ENCODE results near the gene XYLT1.

DNA sequence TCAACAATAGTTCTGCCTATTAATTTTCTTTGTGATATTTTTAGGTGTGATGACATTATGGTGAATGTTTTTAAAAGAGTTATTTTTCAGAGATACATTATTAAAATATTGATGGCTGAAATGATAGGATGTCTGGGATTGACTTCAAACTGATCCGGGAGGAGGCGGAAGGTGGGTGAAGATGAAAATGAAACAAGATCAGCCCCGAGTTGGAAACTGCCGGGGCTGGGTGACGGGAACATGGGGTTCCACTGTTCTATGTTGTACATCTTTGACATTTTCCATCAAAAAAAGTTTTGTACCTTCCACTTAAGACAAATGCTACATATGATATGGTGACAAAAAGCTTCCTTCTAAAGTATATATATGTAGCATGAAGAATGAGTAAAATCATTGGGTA lies 336.9 kb downstream of the XYLT1 start:
- no peak for TF ChIP-seq POLR2A (IDR thresholded peaks at IDR 0.05; ENCODE audit: low read depth, low read length)
- no peak for TF ChIP-seq TAF1 (IDR thresholded peaks at IDR 0.05; ENCODE audit: low read depth, low read length)
- no peak for TF ChIP-seq POLR2AphosphoS5 (IDR thresholded peaks at IDR 0.05; ENCODE audit: low read depth, low read length)
- TF ChIP-seq PAX5 (IDR thresholded peaks at IDR 0.05; ENCODE audit: insufficient read depth, low read length, severe bottlenecking), result no peak
- TF ChIP-seq SPI1 (IDR thresholded peaks at IDR 0.05; ENCODE audit: low read depth, low read length), result no peak
- no peak for TF ChIP-seq POU2F2 (IDR thresholded peaks at IDR 0.05; ENCODE audit: low read depth, low read length)
